NT2/D1 (cell line): Measurements from ENCODE around the gene WFIKKN1.

Source experiments
- DNase-seq: peaks from one replicate; pipeline ENCODE4 v3.0.0-alpha.2; 2011; ENCODE audit warnings: low read depth, low spot score
- H3K27me3 ChIP-seq: 2 replicates; pipeline ENCODE4 v1.6.0; 2011; ENCODE audit warnings: mild to moderate bottlenecking; ENCODE audit not compliant: insufficient read length, insufficient read depth
- H3K36me3 ChIP-seq: 2 replicates; pipeline ENCODE4 v1.6.1; 2011; ENCODE audit warnings: mild to moderate bottlenecking, low read length, mixed read lengths; ENCODE audit not compliant: insufficient read depth, insufficient read length
- H3K4me1 ChIP-seq: 2 replicates; pipeline ENCODE4 v1.5.1; 2011; ENCODE audit not compliant: insufficient read depth, insufficient read length
- H3K4me3 ChIP-seq: 2 replicates; pipeline ENCODE4 v1.5.1; 2011; ENCODE audit warnings: low read depth; ENCODE audit not compliant: insufficient read length
- H3K9ac ChIP-seq: 2 replicates; pipeline ENCODE4 v1.6.0; 2011; ENCODE audit warnings: low read depth; ENCODE audit not compliant: insufficient read length
- H3K9me3 ChIP-seq: 2 replicates; pipeline ENCODE4 v1.5.1; 2011; ENCODE audit warnings: mild to moderate bottlenecking, low read length; ENCODE audit not compliant: insufficient read depth
- SUZ12 ChIP-seq: IDR thresholded peaks from 2 replicates; pipeline ENCODE4 v1.6.1; 2011; ENCODE audit not compliant: insufficient read length, insufficient read depth; ENCODE audit errors: extremely low read depth
- YY1 ChIP-seq: IDR thresholded peaks from 2 replicates; pipeline ENCODE4 v1.6.1; 2011; ENCODE audit not compliant: insufficient read length, insufficient read depth
- ZNF274 ChIP-seq: IDR thresholded peaks from 2 replicates; pipeline ENCODE4 v1.6.1; 2011; ENCODE audit warnings: mild to moderate bottlenecking, low read depth, low read length

WFIKKN1 gene

DNA sequence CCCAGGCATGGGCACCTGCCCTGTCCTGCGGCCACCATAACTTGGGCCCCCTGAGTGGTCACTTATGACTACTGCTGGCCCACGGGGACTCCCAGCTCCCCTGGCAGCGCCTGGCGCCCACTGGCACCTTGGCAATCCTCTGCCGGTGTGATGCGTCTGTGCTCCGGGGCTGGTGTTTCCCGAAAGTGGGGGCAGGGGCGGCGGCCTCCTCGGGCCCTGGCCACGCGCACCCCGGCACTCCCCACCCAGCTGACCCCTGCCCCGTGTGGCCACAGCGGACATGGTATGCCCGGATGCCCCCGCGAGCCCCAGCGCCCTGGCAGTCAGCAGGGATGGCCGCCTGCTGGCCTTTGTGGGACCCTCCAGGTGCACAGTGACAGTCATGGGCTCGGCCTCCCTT lies 26.7 kb downstream of the WFIKKN1 start:
- peaks cover 19% of the 10 kb centered on the region for H3K4me1 ChIP-seq
- TF ChIP-seq ZNF274: no peak
- TF ChIP-seq YY1: no peak
- no peak for TF ChIP-seq SUZ12
- H3K27me3 ChIP-seq: no peaks in the 10 kb centered on the region
- H3K4me3 ChIP-seq: no peak overlapping the region
- no peaks in the 10 kb centered on the region for H3K9me3 ChIP-seq
- peaks cover 89% of the 10 kb centered on the region for H3K36me3 ChIP-seq
- no peak overlapping the region for H3K9ac ChIP-seq
- DNase-seq: no peak

GRCh38 chr16:658679-659571 lies 28.1 kb downstream of the WFIKKN1 start:
- TF ChIP-seq SUZ12 (no peak), YY1 (no peak), ZNF274 (no peak)
- Histone ChIP-seq H3K36me3 (peaks cover 88% of the 10 kb centered on the region), H3K4me1 (peaks cover 16% of the 10 kb centered on the region), H3K9me3 (no peaks in the 10 kb centered on the region), H3K9ac (peak overlapping the region; percentile 17), H3K27me3 (no peaks in the 10 kb centered on the region), H3K4me3 (no peak overlapping the region)
- DNase-seq: no peak

GRCh38 chr16:659618-660017 lies 28.8 kb downstream of the WFIKKN1 start:
- H3K36me3 ChIP-seq: peaks cover 90% of the 10 kb centered on the region
- TF ChIP-seq ZNF274 (no peak), SUZ12 (no peak), YY1 (no peak)
- H3K4me3 ChIP-seq: no peak overlapping the region
- no peak for DNase-seq
- no peaks in the 10 kb centered on the region for H3K9me3 ChIP-seq
- no peaks in the 10 kb centered on the region for H3K27me3 ChIP-seq
- no peak overlapping the region for H3K9ac ChIP-seq
- peaks cover 16% of the 10 kb centered on the region for H3K4me1 ChIP-seq

GRCh38 chr16:660132-660458 lies 29.3 kb downstream of the WFIKKN1 start:
- Histone ChIP-seq H3K4me1 (peaks cover 16% of the 10 kb centered on the region), H3K36me3 (peaks cover 87% of the 10 kb centered on the region), H3K27me3 (no peaks in the 10 kb centered on the region), H3K9ac (no peak overlapping the region), H3K9me3 (no peaks in the 10 kb centered on the region), H3K4me3 (no peak overlapping the region)
- TF ChIP-seq YY1 (no peak), SUZ12 (no peak), ZNF274 (no peak)
- no peak for DNase-seq

DNA sequence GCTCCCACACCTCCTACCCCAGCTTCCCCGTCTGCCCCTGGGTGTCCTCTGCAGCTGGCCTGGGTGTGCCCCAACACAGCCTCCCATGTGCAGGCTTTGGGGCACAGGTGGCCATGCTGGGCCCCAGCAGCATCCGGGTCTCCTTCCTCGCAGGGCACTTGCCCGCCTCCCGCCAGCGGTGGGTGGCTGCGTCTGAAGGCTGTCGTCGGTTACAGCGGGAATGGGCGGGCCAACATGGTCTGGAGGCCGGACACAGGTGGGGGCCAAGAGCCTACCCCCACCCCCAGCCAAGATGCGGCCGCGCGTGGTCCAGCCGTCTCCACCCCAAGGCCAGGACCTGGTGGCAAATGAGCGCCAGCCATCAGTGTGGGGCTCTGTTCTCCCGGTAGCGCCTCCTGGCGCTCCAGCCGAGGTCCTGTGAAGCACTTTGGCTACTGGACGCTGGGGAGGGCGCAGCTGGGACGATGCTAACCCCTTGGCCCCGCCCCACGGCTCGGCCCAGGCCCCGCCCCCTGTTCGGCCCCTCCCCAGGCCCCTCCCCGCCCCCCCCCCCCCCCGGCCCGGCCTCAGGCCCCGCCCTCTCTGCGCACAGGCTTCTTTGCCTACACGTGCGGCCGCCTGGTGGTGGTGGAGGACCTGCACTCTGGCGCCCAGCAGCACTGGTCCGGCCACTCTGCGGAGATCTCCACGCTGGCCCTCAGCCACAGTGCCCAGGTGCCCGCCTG lies 29.8 kb downstream of the WFIKKN1 start:
- DNase-seq: peak; percentile 66
- Histone ChIP-seq H3K9ac (peak overlapping the region; percentile 74), H3K9me3 (no peaks in the 10 kb centered on the region), H3K27me3 (no peaks in the 10 kb centered on the region), H3K4me3 (no peak overlapping the region), H3K4me1 (peaks cover 16% of the 10 kb centered on the region), H3K36me3 (peaks cover 82% of the 10 kb centered on the region)
- TF ChIP-seq ZNF274 (no peak), YY1 (no peak), SUZ12 (no peak)

- DNase-seq: no peak
- Histone ChIP-seq H3K36me3 (peaks cover 81% of the 10 kb centered on the region), H3K9ac (peak overlapping the region; percentile 74), H3K4me3 (no peak overlapping the region), H3K9me3 (no peaks in the 10 kb centered on the region), H3K4me1 (peaks cover 19% of the 10 kb centered on the region), H3K27me3 (no peaks in the 10 kb centered on the region)
- TF ChIP-seq SUZ12: no peak
Observed at GRCh38 chr16:661184-661821, 30.5 kb downstream of the WFIKKN1 start.

DNA sequence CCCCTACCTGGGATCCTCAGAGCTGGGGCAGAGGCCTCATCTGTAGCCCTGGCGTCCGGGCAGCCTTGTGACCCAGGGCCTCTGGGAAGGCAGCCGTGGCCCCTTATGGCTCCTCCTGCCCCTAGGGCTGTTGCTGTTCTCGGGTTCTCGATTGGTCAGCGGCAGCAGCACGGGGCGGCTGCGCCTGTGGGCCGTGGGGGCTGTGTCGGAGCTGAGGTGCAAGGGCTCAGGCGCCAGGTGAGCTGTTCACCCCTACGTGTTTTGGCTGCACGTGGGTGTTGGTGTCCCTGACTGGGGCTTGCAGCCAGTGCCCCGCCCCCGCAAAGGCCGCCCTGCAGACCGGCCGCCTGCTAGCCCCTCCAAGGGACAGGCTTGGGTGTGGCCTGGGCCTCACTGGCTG lies 31.3 kb downstream of the WFIKKN1 start:
- no peaks in the 10 kb centered on the region for H3K27me3 ChIP-seq
- H3K9me3 ChIP-seq: no peaks in the 10 kb centered on the region
- H3K4me3 ChIP-seq: no peak overlapping the region
- no peak for TF ChIP-seq SUZ12
- TF ChIP-seq ZNF274: no peak
- TF ChIP-seq YY1: no peak
- H3K4me1 ChIP-seq: peaks cover 19% of the 10 kb centered on the region
- H3K9ac ChIP-seq: no peak overlapping the region
- H3K36me3 ChIP-seq: peaks cover 81% of the 10 kb centered on the region
- DNase-seq: no peak
